SJSA1 (cell line): ENCODE results near the gene ROPN1. TPM values are rescaled to one million over a fixed set of nuclear protein-coding genes. Genes with fewer than 3 reads are reported as not detected.

ENCODE experiments used
- DNase-seq, 2 experiments: peaks; one replicate each; pipeline ENCODE4 v3.0.0-alpha.2; 2015 to 2020; ENCODE audit warnings: low spot score in 2 of 2, low read depth in 1 of 2
- H3K27ac ChIP-seq: fragments of 250-450 bp; sonication (Bioruptor Pico); 2 replicates; pipeline ENCODE4 v1.5.1; 2020; ENCODE audit warnings: mild to moderate bottlenecking, moderate library complexity
- H3K27me3 ChIP-seq: fragments of 250-450 bp; sonication (Bioruptor Pico); replicated peaks from 2 replicates; pipeline ENCODE4 v1.5.1; 2020; ENCODE audit warnings: mild to moderate bottlenecking, moderate library complexity
- H3K36me3 ChIP-seq: fragments of 250-450 bp; sonication (Bioruptor Pico); 2 replicates; pipeline ENCODE4 v1.5.1; 2020; ENCODE audit warnings: mild to moderate bottlenecking
- H3K4me1 ChIP-seq: fragments of 250-450 bp; sonication (Bioruptor Pico); replicated peaks from 2 replicates; pipeline ENCODE4 v1.6.1; 2021; ENCODE audit warnings: mild to moderate bottlenecking
- H3K4me3 ChIP-seq: fragments of 250-450 bp; sonication (Bioruptor Pico); 2 replicates; pipeline ENCODE4 v1.5.1; 2020; ENCODE audit warnings: mild to moderate bottlenecking
- H3K9me3 ChIP-seq: fragments of 250-450 bp; sonication (Bioruptor Pico); replicated peaks from 2 replicates; pipeline ENCODE4 v1.5.1; 2020; ENCODE audit warnings: mild to moderate bottlenecking
- total RNA-seq: library from RNA; depleted of rRNA; stranded (reverse); fragments of >200 nt; shearing (Covaris generic); gene quantifications from 2 replicates; pipeline ENCODE4 v1.2.3, GENCODE V29; 2014

ROPN1 gene
- total RNA-seq, 1 experiment from 2014 or later: not detected

GRCh38 chr3:123951522-123952447 is 40.1 kb downstream of the ROPN1 start:
- Histone ChIP-seq H3K27me3 (no peaks in the 10 kb centered on the region), H3K4me1 (peaks cover 4% of the 10 kb centered on the region), H3K36me3 (peaks cover 69% of the 10 kb centered on the region), H3K9me3 (no peaks in the 10 kb centered on the region), H3K27ac (no peak overlapping the region), H3K4me3 (no peak overlapping the region)
- no peak for DNase-seq

DNA sequence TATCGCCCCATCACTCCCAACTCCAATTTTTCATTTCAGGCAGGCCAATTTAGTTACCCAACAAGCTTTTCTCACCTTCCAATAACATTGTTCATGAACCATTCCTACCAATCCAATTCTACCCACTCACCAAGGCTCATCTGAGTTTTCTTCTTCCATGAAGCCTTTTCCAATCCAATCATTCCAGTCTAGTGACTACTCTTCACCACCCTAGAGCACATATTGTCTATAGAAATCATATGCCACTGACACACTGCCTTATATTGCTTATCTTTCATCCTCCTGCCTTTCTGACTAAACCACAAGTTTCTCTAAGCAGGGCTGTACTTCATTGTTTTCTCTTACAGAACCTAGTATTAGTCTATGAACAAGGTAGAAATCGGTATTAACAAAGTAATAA is 42.3 kb downstream of the ROPN1 start:
- Histone ChIP-seq H3K27me3 (no peaks in the 10 kb centered on the region), H3K27ac (no peak overlapping the region), H3K36me3 (peaks cover 72% of the 10 kb centered on the region), H3K4me3 (no peak overlapping the region), H3K9me3 (no peaks in the 10 kb centered on the region), H3K4me1 (peaks cover 4% of the 10 kb centered on the region)
- peak in 1 of 2 experiments; percentile 17 for DNase-seq

GRCh38 chr3:123948449-123948848 is 43.5 kb downstream of the ROPN1 start:
- Histone ChIP-seq H3K4me1 (peaks cover 4% of the 10 kb centered on the region), H3K27me3 (no peaks in the 10 kb centered on the region), H3K36me3 (peaks cover 72% of the 10 kb centered on the region), H3K27ac (no peak overlapping the region), H3K4me3 (no peak overlapping the region), H3K9me3 (no peaks in the 10 kb centered on the region)
- DNase-seq: no peak

GRCh38 chr3:123947482-123947881 is 44.4 kb downstream of the ROPN1 start:
- Histone ChIP-seq H3K27me3 (no peaks in the 10 kb centered on the region), H3K4me3 (no peak overlapping the region), H3K9me3 (no peaks in the 10 kb centered on the region), H3K36me3 (peaks cover 68% of the 10 kb centered on the region), H3K27ac (no peak overlapping the region), H3K4me1 (peaks cover 4% of the 10 kb centered on the region)
- DNase-seq: no peak

DNA sequence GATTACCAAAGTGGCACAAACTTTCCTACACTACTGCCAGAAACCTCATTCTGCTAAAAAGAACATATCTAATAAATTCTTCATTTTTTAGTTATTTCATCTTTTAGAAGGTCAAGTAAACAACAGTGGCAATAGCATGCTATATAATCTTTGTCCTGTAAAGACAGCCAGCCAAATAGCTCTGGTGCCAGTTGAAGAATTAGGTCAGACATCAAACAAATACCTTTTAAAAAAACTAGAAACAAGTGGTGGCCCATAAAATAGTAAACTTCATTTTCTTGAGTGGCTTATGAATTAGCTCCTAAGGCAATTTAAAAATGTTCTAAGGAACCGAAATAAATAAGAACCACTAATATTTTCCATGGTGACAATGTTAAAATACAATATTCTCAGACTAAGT is 50.4 kb downstream of the ROPN1 start:
- H3K4me1 ChIP-seq: no peaks in the 10 kb centered on the region
- H3K4me3 ChIP-seq: no peak overlapping the region
- no peak overlapping the region for H3K27ac ChIP-seq
- H3K9me3 ChIP-seq: no peaks in the 10 kb centered on the region
- no peaks in the 10 kb centered on the region for H3K27me3 ChIP-seq
- H3K36me3 ChIP-seq: peaks cover 75% of the 10 kb centered on the region
- DNase-seq: no peak

DNA sequence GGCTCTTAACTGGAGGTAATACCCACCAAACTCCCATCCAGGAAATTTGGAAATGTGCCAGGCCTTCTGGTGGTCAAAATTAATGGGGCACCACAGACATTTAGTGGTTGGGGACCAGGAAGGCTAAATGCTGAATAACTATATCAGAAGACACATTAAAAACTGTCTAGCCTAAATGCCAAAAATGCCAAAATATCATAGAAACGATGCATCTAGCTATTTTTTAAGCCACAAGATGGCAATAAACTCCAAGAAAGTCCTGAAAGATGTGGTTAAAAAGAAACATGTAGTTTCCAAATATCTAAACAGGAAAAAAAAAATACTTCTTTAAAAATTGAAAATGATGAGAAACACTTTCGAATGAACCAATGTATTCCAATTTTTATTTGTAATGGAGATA is 50.8 kb downstream of the ROPN1 start:
- no peaks in the 10 kb centered on the region for H3K4me1 ChIP-seq
- no peak overlapping the region for H3K4me3 ChIP-seq
- DNase-seq: no peak
- H3K36me3 ChIP-seq: peaks cover 74% of the 10 kb centered on the region
- no peaks in the 10 kb centered on the region for H3K9me3 ChIP-seq
- H3K27ac ChIP-seq: no peak overlapping the region
- no peaks in the 10 kb centered on the region for H3K27me3 ChIP-seq

DNA sequence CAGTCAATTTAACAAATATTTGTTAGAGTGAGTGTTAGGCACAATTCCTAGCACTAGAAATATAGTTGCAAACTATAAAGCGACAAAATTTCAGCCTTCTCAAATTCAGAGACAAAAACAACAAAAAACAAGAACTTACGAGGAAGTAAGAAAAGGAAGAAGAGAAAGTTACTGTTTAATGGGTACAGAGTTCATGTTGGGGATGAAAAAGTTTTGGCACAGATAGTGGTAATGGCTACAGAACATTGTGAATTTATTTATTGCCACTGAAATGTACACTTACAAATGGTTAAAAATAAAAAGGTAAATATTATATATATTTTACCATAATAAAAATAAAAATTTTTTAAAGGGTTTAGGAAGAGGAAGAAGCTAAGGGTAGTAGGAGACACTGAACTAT is 52.2 kb downstream of the ROPN1 start:
- H3K4me3 ChIP-seq: no peak overlapping the region
- no peaks in the 10 kb centered on the region for H3K27me3 ChIP-seq
- no peaks in the 10 kb centered on the region for H3K9me3 ChIP-seq
- H3K36me3 ChIP-seq: peaks cover 75% of the 10 kb centered on the region
- no peak overlapping the region for H3K27ac ChIP-seq
- no peak for DNase-seq
- no peaks in the 10 kb centered on the region for H3K4me1 ChIP-seq

- Histone ChIP-seq H3K27me3 (no peaks in the 10 kb centered on the region), H3K4me3 (no peak overlapping the region), H3K36me3 (peaks cover 73% of the 10 kb centered on the region), H3K27ac (no peak overlapping the region), H3K4me1 (no peaks in the 10 kb centered on the region), H3K9me3 (no peaks in the 10 kb centered on the region)
- DNase-seq: no peak
Measured at GRCh38 chr3:123936400-123936799, 55.5 kb downstream of the ROPN1 start.

GRCh38 chr3:123935830-123936229 is 56.1 kb downstream of the ROPN1 start:
- no peaks in the 10 kb centered on the region for H3K27me3 ChIP-seq
- no peak overlapping the region for H3K4me3 ChIP-seq
- DNase-seq: no peak
- H3K36me3 ChIP-seq: peaks cover 73% of the 10 kb centered on the region
- H3K9me3 ChIP-seq: no peaks in the 10 kb centered on the region
- no peaks in the 10 kb centered on the region for H3K4me1 ChIP-seq
- H3K27ac ChIP-seq: no peak overlapping the region

GRCh38 chr3:123934250-123934649 is 57.7 kb downstream of the ROPN1 start:
- Histone ChIP-seq H3K27ac (no peak overlapping the region), H3K27me3 (no peaks in the 10 kb centered on the region), H3K36me3 (peaks cover 77% of the 10 kb centered on the region), H3K9me3 (no peaks in the 10 kb centered on the region), H3K4me1 (no peaks in the 10 kb centered on the region), H3K4me3 (no peak overlapping the region)
- no peak for DNase-seq

- no peak for DNase-seq
- Histone ChIP-seq H3K27ac (no peak overlapping the region), H3K27me3 (no peaks in the 10 kb centered on the region), H3K4me3 (no peak overlapping the region), H3K4me1 (no peaks in the 10 kb centered on the region), H3K9me3 (no peaks in the 10 kb centered on the region), H3K36me3 (peaks cover 72% of the 10 kb centered on the region)
Measured at GRCh38 chr3:123930445-123930844, 61.5 kb downstream of the ROPN1 start.

DNA sequence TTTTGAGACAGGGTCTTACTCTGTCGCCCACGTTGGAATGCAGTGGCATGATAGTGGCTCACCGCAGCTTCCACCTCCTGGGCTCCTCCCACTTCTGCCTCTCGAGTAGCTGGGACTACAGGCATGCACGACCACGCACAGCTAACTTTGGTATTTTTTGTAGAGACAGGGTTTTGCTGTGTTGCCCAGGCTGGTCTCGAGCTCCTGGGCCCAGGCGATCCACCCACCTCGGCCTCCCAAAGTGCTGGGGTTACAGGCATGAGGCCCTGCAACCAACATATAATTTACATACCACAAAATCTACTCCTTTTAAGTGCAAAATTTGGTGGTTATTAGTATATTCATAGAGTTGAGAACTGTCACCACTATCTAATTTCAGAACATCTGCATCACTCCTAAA is 62.6 kb downstream of the ROPN1 start:
- no peak overlapping the region for H3K4me3 ChIP-seq
- no peaks in the 10 kb centered on the region for H3K4me1 ChIP-seq
- DNase-seq: no peak
- no peaks in the 10 kb centered on the region for H3K27me3 ChIP-seq
- peaks cover 71% of the 10 kb centered on the region for H3K36me3 ChIP-seq
- H3K27ac ChIP-seq: no peak overlapping the region
- H3K9me3 ChIP-seq: no peaks in the 10 kb centered on the region

- H3K4me3 ChIP-seq: no peak overlapping the region
- H3K36me3 ChIP-seq: peaks cover 72% of the 10 kb centered on the region
- no peaks in the 10 kb centered on the region for H3K4me1 ChIP-seq
- H3K9me3 ChIP-seq: 0 out of 2 replicates have a peak, but pooled peaks cover 4% of the 10 kb centered on the region
- no peak for DNase-seq
- no peaks in the 10 kb centered on the region for H3K27me3 ChIP-seq
- no peak overlapping the region for H3K27ac ChIP-seq
Measured at GRCh38 chr3:123926396-123926795, 65.5 kb downstream of the ROPN1 start.

GRCh38 chr3:123920868-123921267 is 71.1 kb downstream of the ROPN1 start:
- H3K27me3 ChIP-seq: no peaks in the 10 kb centered on the region
- peaks cover 76% of the 10 kb centered on the region for H3K36me3 ChIP-seq
- H3K4me1 ChIP-seq: no peaks in the 10 kb centered on the region
- peaks cover 9% of the 10 kb centered on the region; the same call in 1 of the 2 replicates for H3K9me3 ChIP-seq
- no peak for DNase-seq
- no peak overlapping the region for H3K27ac ChIP-seq
- H3K4me3 ChIP-seq: no peak overlapping the region
